HG03571 (cell line): ENCODE measurements around the gene TANK.
"Not testable (repeated sequence)": the region's sequence is repeated elsewhere in the genome, so short reads cannot be mapped to it uniquely, and the experiment has no call there.

Source experiments
- ATAC-seq: cut with Tn5 transposase; IDR thresholded peaks from one replicate; pipeline ENCODE4 v1.9.1; 2021; ENCODE audit not compliant: unreplicated experiment

TANK gene

GRCh38 chr2:161160226-161161073 lies at the start of gene TANK:
TSS of gene TANK (plus strand) at chr2:161160428. CDS start at chr2:161179663, 19,235 bp downstream.
- peak; percentile 90 for ATAC-seq

- ATAC-seq, result no peak
Measured at GRCh38 chr2:161111531-161111930, 48.7 kb upstream of the TANK start.

- ATAC-seq, result no peak
Measured at GRCh38 chr2:161112908-161113307, 47.3 kb upstream of the TANK start.

- ATAC-seq, result no peak
Measured at GRCh38 chr2:161113693-161114575, 46.3 kb upstream of the TANK start.

- ATAC-seq, result no peak
Measured at GRCh38 chr2:161115205-161115604, 45.0 kb upstream of the TANK start.

GRCh38 chr2:161115605-161116380 lies 44.4 kb upstream of the TANK start:
- ATAC-seq, result no peak

- ATAC-seq, result no peak
Measured at GRCh38 chr2:161116509-161116908, 43.7 kb upstream of the TANK start.

GRCh38 chr2:161117506-161117905 lies 42.7 kb upstream of the TANK start:
- ATAC-seq, result no peak

- ATAC-seq, result no peak
Measured at GRCh38 chr2:161118722-161119121, 41.5 kb upstream of the TANK start.

GRCh38 chr2:161119483-161119882 lies 40.7 kb upstream of the TANK start:
- no peak for ATAC-seq

- ATAC-seq, result no peak
Measured at GRCh38 chr2:161120775-161121174, 39.5 kb upstream of the TANK start.

- ATAC-seq, result no peak
Measured at GRCh38 chr2:161121622-161122021, 38.6 kb upstream of the TANK start.

GRCh38 chr2:161122772-161123530 lies 37.3 kb upstream of the TANK start:
- ATAC-seq, result peak; percentile 52

- ATAC-seq, result no peak
Measured at GRCh38 chr2:161123531-161124030, 36.6 kb upstream of the TANK start.

GRCh38 chr2:161124201-161124600 lies 36.0 kb upstream of the TANK start:
- peak; percentile 48 for ATAC-seq

- no peak for ATAC-seq
Measured at GRCh38 chr2:161128885-161129284, 31.3 kb upstream of the TANK start.

GRCh38 chr2:161130354-161130753 lies 29.9 kb upstream of the TANK start:
- ATAC-seq, result no peak

- ATAC-seq, result no peak
Measured at GRCh38 chr2:161131074-161131680, 29.1 kb upstream of the TANK start.

GRCh38 chr2:161131804-161132203 lies 28.4 kb upstream of the TANK start:
- no peak for ATAC-seq

- ATAC-seq, result not testable (repeated sequence)
Measured at GRCh38 chr2:161132384-161132783, 27.8 kb upstream of the TANK start.
